Medulla oblongata (tissue), 1 donor: Measurements from ENCODE around the gene METTL2B.
"Not testable (repeated sequence)": the region's sequence is repeated elsewhere in the genome, so short reads cannot be mapped to it uniquely, and the experiment has no call there.

Source experiments
- DNase-seq: peaks from one replicate; pipeline ENCODE4 v3.0.0-alpha.2; 2015; ENCODE audit errors: extremely low spot score

The METTL2B gene

GRCh38 chr7:128523932-128524524, 47.5 kb downstream of the METTL2B start:
- not testable (repeated sequence) for DNase-seq

- not testable (repeated sequence) for DNase-seq
Observed at GRCh38 chr7:128525584-128525983, 49.0 kb downstream of the METTL2B start.

- DNase-seq, result not testable (repeated sequence)
Observed at GRCh38 chr7:128526062-128526466, 49.5 kb downstream of the METTL2B start.

- DNase-seq, result not testable (repeated sequence)
Observed at GRCh38 chr7:128529191-128529590, 52.6 kb downstream of the METTL2B start.

GRCh38 chr7:128530121-128530854, 53.7 kb downstream of the METTL2B start:
- DNase-seq, result not testable (repeated sequence)

- no peak for DNase-seq
Observed at GRCh38 chr7:128530855-128531104, 54.2 kb downstream of the METTL2B start.

GRCh38 chr7:128531105-128531954, 54.8 kb downstream of the METTL2B start:
- peak; percentile 88 for DNase-seq

GRCh38 chr7:128531955-128532478, 55.5 kb downstream of the METTL2B start:
- peak; percentile 27 for DNase-seq

- DNase-seq, result not testable (repeated sequence)
Observed at GRCh38 chr7:128532956-128533355, 56.4 kb downstream of the METTL2B start.

- not testable (repeated sequence) for DNase-seq
Observed at GRCh38 chr7:128537410-128537809, 60.9 kb downstream of the METTL2B start.

- not testable (repeated sequence) for DNase-seq
Observed at GRCh38 chr7:128542530-128542929, 66.0 kb downstream of the METTL2B start.

- DNase-seq, result not testable (repeated sequence)
Observed at GRCh38 chr7:128543300-128543699, 66.8 kb downstream of the METTL2B start.

- DNase-seq, result not testable (repeated sequence)
Observed at GRCh38 chr7:128546319-128546851, 69.8 kb downstream of the METTL2B start.

- no peak for DNase-seq
Observed at GRCh38 chr7:128550920-128551319, 74.4 kb downstream of the METTL2B start.

GRCh38 chr7:128554394-128554793, 77.8 kb downstream of the METTL2B start:
- not testable (repeated sequence) for DNase-seq
